GM19397 (cell line): ENCODE measurements around the gene PDLIM7.
"Not testable (repeated sequence)": the region's sequence is repeated elsewhere in the genome, so short reads cannot be mapped to it uniquely, and the experiment has no call there.

Experiments
- ATAC-seq: cut with Tn5 transposase; IDR thresholded peaks from one replicate; pipeline ENCODE4 v1.9.1; 2021; ENCODE audit warnings: mild to moderate bottlenecking, moderate library complexity; ENCODE audit not compliant: unreplicated experiment

PDLIM7 gene

DNA sequence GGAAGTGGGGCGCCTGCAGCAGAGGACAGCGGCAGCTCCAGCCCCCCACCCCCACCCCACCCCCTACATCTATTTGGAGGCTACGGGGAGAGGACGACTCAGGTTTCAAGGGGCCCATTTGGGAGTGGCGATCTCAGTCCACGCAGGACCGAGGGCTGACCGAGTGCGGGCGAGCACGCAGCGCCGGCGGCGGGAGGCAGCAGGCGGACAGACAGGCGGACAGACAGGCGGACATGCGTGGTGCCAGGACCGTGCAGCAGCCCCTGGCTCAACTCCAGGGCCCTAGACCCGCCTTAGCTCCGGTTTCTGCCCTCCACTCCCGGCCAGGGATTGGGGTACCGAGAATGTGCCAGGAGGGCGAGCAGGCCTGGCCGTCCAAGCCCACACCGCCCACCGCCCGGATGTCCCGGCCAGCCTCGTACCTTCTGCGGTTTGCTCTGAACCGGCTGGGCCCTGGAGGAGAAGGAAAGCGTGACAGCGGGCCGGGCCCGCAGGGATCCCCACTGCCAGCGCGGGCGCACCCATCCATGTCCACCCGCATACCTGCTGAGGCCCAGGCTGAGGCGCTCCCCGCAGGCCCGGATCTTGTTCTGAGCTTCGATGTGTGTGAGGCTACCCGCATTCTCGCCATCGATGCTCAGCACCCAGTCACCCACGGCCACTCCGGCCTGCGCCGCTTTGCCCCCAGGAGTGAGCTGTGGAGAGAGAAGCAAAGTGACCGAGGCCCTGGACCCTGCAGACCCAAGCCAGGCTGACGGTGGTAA, 5.2 kb downstream of the PDLIM7 start:
- no peak for ATAC-seq

DNA sequence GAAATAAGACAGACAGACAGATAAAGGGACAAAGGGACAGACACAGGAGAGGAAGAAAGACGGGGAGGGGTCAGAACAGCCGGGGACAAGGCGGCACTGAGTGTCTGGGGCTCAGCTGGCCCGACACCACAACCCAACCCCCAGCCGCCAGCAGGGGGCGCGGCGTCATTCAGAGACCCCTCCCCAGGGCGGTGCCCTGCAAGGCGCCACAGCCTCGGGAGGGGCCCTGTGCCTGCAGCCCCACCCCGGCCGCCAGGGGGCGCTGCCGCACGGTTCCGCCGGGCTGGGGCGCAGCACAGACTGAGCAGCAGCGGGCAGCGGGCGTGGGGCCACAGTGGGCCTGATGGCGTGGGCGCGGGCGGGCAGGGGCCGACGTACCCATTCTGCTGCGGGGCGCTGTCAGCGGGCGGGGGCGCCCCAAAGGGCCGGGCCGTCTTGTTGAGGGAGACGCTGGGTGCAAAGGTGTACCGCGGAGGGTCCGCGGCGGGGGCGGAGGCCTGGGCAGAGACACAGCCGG, 5.9 kb downstream of the PDLIM7 start:
- ATAC-seq, result no peak

DNA sequence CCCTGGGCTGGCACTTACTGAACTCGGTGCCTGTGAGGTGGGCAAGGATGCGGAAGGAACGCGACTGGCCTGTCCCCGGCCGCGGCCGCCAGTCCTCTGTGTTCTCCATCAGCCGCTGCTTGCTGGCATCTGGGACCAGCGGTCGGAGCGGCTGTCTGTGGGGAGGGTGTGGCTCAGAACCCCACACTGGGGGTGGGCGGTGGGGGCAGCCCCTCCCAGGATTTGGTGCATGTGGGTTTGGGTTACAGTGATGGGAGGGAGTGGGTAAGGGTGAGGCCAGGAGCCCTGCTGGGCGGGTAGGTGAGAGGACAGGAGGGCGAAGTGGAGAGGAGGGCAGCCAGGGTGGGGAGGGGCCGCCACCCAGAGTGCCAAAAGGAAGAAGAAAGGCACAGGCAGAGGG, 6.4 kb downstream of the PDLIM7 start:
- no peak for ATAC-seq

GRCh38 chr5:177490311-177490991, 7.0 kb downstream of the PDLIM7 start:
- no peak for ATAC-seq

GRCh38 chr5:177489119-177489716, 8.2 kb downstream of the PDLIM7 start:
- no peak for ATAC-seq

GRCh38 chr5:177487975-177488374, 9.4 kb downstream of the PDLIM7 start:
- ATAC-seq, result no peak

DNA sequence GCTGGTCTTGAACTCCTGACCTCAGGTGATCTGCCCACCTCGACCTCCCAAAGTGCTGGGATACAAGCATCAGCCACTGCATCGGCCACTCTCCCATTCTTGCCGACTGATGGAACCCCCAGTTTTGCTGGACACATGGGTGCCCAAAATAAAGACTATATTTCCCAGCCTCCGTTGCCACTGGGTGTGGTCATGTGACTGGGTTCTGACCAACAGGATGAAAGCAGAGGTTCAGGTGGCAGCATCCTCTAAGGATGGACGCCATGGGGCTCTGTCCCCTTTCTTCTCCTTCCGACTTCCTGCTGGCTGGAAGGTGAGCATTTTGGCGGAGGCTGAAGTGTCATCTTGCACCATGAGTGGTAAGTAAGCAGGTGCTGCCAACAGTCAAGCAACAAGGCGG, 10.3 kb downstream of the PDLIM7 start:
- ATAC-seq, result no peak

- ATAC-seq, result no peak
These were observed 11.1 kb downstream of the PDLIM7 start for GRCh38 chr5:177486256-177486655.

- ATAC-seq, result not testable (repeated sequence)
These were observed 11.7 kb downstream of the PDLIM7 start for GRCh38 chr5:177485753-177486152.

- no peak for ATAC-seq
These were observed 12.4 kb downstream of the PDLIM7 start for GRCh38 chr5:177484902-177485549.

GRCh38 chr5:177483994-177484901, 13.2 kb downstream of the PDLIM7 start:
- no peak for ATAC-seq

DNA sequence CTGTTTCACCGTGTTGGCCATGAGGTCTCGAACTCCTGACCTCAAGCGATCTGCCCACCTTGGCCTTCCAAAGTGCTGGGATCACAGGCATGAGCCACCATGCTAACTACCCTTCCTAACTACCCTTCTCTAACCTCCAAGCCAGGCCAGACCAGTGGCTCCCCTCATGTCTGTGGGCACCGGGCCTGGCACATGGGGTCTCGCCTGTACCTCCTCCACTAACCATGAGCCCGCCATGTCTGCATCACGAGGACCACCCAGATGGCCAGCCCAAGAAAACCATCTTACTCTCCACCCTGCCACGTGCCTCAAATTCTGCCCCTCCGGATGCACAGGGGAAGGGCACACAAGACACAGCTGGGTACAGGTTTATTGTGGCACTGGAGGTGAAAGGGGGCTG, 14.4 kb downstream of the PDLIM7 start:
- ATAC-seq, result no peak

DNA sequence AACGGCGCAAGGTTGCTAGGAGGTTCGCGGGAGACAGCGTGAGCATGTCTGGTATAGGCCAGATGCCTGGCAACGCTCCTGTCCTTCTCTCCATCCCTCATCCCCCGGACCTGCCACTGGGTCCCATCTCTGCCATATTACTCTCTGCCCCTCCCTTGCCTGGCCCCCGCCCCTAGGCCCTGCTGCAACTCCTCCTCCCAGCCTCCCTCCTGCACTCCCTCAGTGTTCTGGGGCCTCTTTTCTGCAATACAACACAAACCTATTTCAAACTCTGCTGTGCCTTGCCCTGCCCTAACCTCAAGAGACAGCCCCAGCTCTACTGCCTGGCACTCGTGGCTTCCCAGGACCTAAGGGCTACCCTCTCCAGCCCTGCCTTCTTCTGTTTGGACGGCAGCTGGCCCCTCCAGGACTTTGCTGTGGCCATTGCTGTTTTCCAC, 15.0 kb downstream of the PDLIM7 start:
- no peak for ATAC-seq

- ATAC-seq, result no peak
These were observed 17.6 kb downstream of the PDLIM7 start for GRCh38 chr5:177479774-177480173.

DNA sequence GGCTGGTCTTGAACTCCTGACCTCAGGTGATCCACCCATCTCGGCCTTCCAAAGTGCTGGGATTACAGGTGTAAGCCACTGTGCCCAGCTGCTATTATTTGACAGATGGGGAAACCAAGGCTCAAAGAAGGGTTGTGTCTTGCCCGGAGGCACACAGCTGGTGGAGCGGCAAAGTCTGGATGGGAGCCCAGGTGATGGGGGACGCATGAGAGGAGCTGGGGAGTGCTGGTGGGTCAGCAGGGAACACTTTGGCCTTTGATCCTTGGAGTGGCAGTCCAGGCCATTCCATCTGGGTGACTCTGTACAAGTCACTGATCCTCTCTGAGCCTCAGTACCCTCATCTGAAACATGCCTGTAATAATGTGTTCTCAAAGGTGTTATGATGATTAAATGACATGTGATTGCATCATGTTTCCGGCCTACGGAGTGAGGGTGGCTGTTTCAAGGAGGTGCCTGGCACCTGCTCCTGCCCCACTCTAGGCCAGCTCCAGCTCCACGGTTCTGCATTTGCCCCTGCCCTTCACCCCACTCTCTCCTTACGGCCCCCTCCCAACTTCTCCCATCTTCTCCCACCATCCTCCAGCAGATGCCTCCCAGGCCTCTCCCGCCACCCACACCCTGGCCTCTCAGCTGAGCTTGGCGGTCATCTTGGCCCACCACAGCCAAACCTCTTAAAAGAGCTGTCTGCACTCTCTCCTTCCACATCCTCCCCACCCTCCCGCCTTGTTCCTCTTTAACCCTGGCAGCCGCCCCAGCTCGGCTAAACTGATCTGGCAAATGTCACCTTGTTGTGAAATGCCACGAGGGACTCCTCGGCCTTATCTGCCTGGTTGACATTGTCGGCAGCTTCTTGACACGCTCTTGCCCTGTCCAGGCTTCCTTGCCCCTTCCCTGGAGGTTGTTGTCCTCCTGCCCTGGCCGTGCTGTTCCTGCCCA, 18.4 kb downstream of the PDLIM7 start:
- no peak for ATAC-seq

DNA sequence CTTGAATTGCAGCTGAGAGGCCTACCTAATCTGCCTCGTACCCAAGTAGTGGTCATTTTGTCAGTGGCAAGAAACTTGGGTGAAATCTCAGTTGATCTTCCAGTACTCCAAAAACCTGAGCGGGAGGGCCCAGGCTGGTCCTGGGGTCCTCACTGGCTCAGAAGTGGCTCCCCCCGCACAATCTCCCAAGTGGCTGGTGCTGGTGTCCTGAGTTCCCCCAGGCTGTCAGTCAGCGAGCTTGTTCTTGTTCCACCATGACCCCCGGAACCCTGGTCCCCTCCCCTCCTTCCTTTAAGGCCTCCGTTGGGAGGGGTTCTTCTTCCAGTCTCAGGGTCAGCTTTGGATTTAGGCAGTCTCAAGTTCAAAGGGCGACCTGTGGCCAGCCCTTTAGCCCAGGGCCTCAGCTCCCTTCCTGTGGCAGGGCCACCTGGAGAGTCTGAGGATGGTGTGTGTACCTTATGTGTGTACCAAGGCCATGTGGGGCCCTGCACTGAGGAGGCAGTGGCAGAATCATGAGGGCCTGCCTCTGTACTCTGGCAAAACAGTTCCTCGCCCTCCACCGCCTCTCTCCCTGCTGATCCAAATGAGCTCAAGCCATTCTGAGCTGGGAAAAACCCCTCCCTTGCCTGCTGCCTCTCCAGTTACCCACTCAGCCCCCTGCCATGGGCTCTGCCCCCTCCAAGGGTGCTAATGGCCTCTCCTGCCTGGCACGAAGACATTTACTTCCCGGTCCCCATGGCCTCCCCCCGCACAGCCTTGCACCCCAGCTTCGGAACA, 19.5 kb downstream of the PDLIM7 start:
- ATAC-seq, result no peak

- ATAC-seq, result no peak
These were observed 20.7 kb downstream of the PDLIM7 start for GRCh38 chr5:177476531-177477233.
